ENCODE data around the gene NUSAP1. TPM values are rescaled to one million over a fixed set of nuclear protein-coding genes. Genes with fewer than 3 reads are reported as not detected.
"Not testable (repeated sequence)": the region's sequence is repeated elsewhere in the genome, so short reads cannot be mapped to it uniquely, and the experiment has no call there.

Gene NUSAP1
- total RNA-seq, 3 donors from 2014 or later (not counting 1 experiment from before 2014, with no cell fraction given): 5.6 to 9.4 (median 7.6) TPM

GRCh38 chr15:41424809-41425208 is 92.1 kb downstream of the NUSAP1 start:
- no peak overlapping the region for H3K4me3 Mint-ChIP-seq
- no peak overlapping the region for H3K4me3 ChIP-seq (ENCODE audit: low read length)
- H3K27ac Mint-ChIP-seq: peak overlapping the region in 1 of 2 donors; percentile 8
- ATAC-seq (no peak), DNase-seq (no peak)
- H3K9me3 Mint-ChIP-seq: no peaks in the 10 kb centered on the region
- intact Hi-C loops (cut with micrococcal nuclease): no loop called here
- no peak for TF ChIP-seq CTCF (IDR thresholded peaks at IDR 0.05)
- WGBS (ENCODE audit: insufficient coverage): 94% methylated on average over 14 of the region's 14 CpGs
- H3K9me3 ChIP-seq (ENCODE audit: control insufficient read depth, insufficient read depth, low read length): no peaks in the 10 kb centered on the region
- no peaks in the 10 kb centered on the region for H3K27me3 Mint-ChIP-seq (ENCODE audit: low read depth in 2 of 2)
- no peaks in the 10 kb centered on the region for H3K36me3 Mint-ChIP-seq
- no peaks in the 10 kb centered on the region for H3K4me1 ChIP-seq (ENCODE audit: control insufficient read depth, insufficient read depth, low read length)
- no peaks in the 10 kb centered on the region for H3K36me3 ChIP-seq (ENCODE audit: control insufficient read depth, insufficient read depth, low read length)
- peaks cover 30% of the 10 kb centered on the region in 2 donors for H3K4me1 Mint-ChIP-seq
- no peaks in the 10 kb centered on the region for H3K27me3 ChIP-seq (ENCODE audit: control insufficient read depth, insufficient read depth, low read length)
- H3K27ac ChIP-seq (ENCODE audit: low read length): no peak overlapping the region

GRCh38 chr15:41425907-41426306 is 93.2 kb downstream of the NUSAP1 start:
- H3K27me3 Mint-ChIP-seq (ENCODE audit: low read depth in 2 of 2); H3K4me1 ChIP-seq (ENCODE audit: control insufficient read depth, insufficient read depth, low read length); H3K9me3 Mint-ChIP-seq; H3K36me3 ChIP-seq (ENCODE audit: control insufficient read depth, insufficient read depth, low read length); H3K4me3 ChIP-seq (ENCODE audit: low read length); intact Hi-C loops (cut with micrococcal nuclease); H3K9me3 ChIP-seq (ENCODE audit: control insufficient read depth, insufficient read depth, low read length); H3K27ac ChIP-seq (ENCODE audit: low read length); H3K27me3 ChIP-seq (ENCODE audit: control insufficient read depth, insufficient read depth, low read length); DNase-seq; ATAC-seq; H3K4me3 Mint-ChIP-seq; H3K36me3 Mint-ChIP-seq: not testable (repeated sequence)
- WGBS (ENCODE audit: insufficient coverage): 99% methylated on average over 5 of the region's 5 CpGs
- Mint-ChIP-seq H3K27ac (peak overlapping the region in 1 of 2 donors; percentile 1), H3K4me1 (peaks cover 24 to 25% of the 10 kb centered on the region in 2 donors)

GRCh38 chr15:41429003-41429890 is 96.6 kb downstream of the NUSAP1 start:
- Mint-ChIP-seq H3K27me3 (ENCODE audit: low read depth in 2 of 2) (no peaks in the 10 kb centered on the region), H3K4me3 (peak overlapping the region; percentile 43), H3K4me1 (peaks cover 21% of the 10 kb centered on the region in 2 donors), H3K9me3 (no peaks in the 10 kb centered on the region), H3K36me3 (no peaks in the 10 kb centered on the region), H3K27ac (peak overlapping the region; percentile 72 to 79)
- Histone ChIP-seq H3K4me3 (ENCODE audit: low read length) (no peak overlapping the region), H3K27me3 (ENCODE audit: control insufficient read depth, insufficient read depth, low read length) (no peaks in the 10 kb centered on the region), H3K4me1 (ENCODE audit: control insufficient read depth, insufficient read depth, low read length) (no peaks in the 10 kb centered on the region), H3K27ac (ENCODE audit: low read length) (peak overlapping the region; percentile 43), H3K36me3 (ENCODE audit: control insufficient read depth, insufficient read depth, low read length) (no peaks in the 10 kb centered on the region), H3K9me3 (ENCODE audit: control insufficient read depth, insufficient read depth, low read length) (no peaks in the 10 kb centered on the region)
- DNase-seq (peak in 1 of 2 donors; percentile 19), ATAC-seq (peak; percentile 49 to 68 (median 67))
- intact Hi-C loops (cut with micrococcal nuclease): no loop called here
- TF ChIP-seq CTCF (IDR thresholded peaks at IDR 0.05): no peak
- WGBS (ENCODE audit: insufficient coverage): 69% methylated on average over 10 of the region's 10 CpGs

Other genes starting within 250 kb of the NUSAP1 start
- 10 to 100 TPM; 36.4 to 45.7 (median 43.9) TPM for gene INO80, start 216.6 kb upstream of the NUSAP1 start, total RNA-seq
- not detected for gene EXD1, start 102.1 kb upstream of the NUSAP1 start, total RNA-seq
- 10 to 100 TPM; 50.7 to 55.9 (median 51.3) TPM for gene CHP1, start 101.6 kb upstream of the NUSAP1 start, total RNA-seq
- under 1 TPM in 2 of 3 donors, not detected in 1; 0.29 to 0.64 TPM for gene OIP5, start 290 bp upstream of the NUSAP1 start, total RNA-seq
- gene NDUFAF1, start 69.6 kb downstream of the NUSAP1 start, total RNA-seq: 1 to 10 TPM; 6.1 to 6.3 (median 6.2) TPM
- gene RTF1, start 84.2 kb downstream of the NUSAP1 start, total RNA-seq: 10 to 100 TPM; 35.8 to 53.1 (median 42.7) TPM
- not detected for gene ITPKA, start 161.0 kb downstream of the NUSAP1 start, total RNA-seq
- 1 to 10 TPM in 2 of 3 donors, under 1 TPM in 1; 0.56 to 4.9 (median 1.7) TPM for gene LTK, start 180.9 kb downstream of the NUSAP1 start, total RNA-seq
- 10 to 100 TPM; 21.2 to 27.7 (median 27.4) TPM for gene RPAP1, start 211.4 kb downstream of the NUSAP1 start, total RNA-seq
- gene TYRO3, start 226.3 kb downstream of the NUSAP1 start, total RNA-seq: under 1 TPM; 0.25 to 0.80 (median 0.36) TPM